HUDEP-2 (cell line): ENCODE measurements around the gene MYO16.
"Not testable (repeated sequence)": the region's sequence is repeated elsewhere in the genome, so short reads cannot be mapped to it uniquely, and the experiment has no call there.

ENCODE experiments used
- DNase-seq, 76 experiments: peaks; one replicate each; lab custom pipeline; 2025; ENCODE audit not compliant: unreplicated experiment in 76 of 76; lab: John Stamatoyannopoulos, UW

The MYO16 gene

DNA sequence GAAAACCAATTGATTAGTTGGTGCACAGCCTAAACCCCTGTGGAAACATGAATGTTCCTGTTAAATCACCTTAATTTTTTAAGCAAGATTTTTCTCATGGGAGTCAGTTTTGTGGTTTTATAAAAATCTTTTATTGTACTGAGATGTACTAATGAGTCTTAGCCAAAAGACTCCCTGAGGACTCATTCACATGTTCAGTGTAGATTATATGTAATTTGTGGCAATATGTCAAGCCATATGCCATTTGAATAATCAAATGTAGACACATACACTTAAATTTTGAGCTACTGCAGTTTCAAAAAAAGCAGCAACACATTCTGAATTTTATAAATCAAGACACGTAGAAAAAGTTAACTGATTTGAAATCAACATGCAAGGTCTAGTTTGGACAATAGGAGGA lies 395.2 kb downstream of the MYO16 start:
- DNase-seq: no peak

DNA sequence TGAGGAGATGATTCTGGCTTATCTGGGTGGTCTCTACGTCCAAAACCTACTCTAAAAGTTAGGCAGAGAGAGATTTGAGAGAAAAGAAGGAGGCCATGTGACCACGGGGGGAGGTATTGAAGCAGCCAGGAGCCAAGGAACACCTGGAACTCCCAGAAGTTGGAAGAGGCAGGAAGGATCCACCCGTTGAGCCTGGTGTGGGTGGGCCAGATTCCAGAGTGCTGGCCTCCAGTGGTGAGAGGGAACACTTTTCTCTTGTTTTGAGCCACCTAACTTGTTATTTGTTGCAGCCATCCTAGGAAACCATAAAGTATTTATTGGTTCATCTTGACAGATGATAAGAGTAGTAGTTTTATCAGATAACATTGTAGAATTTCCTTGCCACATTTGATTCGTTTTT lies 396.9 kb downstream of the MYO16 start:
- DNase-seq: no peak

DNA sequence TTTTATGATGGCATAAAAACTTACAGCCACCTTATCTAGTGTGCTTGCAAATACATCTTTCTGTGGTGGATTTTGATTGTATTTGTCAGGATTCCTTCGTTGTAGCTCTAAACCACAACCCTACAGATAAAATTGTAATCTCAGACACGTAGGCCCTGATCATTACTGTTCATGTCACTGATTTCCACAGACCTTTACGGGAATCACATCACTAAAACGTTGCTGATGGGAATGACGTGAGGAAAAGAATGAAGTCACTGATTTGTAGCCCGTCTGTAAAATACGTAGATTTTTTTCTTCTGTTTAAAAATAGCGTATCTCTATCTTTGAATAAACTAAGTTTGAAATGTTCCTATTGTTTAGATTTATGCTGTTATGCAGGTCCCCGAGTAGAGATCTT lies 399.2 kb downstream of the MYO16 start:
- no peak for DNase-seq

DNA sequence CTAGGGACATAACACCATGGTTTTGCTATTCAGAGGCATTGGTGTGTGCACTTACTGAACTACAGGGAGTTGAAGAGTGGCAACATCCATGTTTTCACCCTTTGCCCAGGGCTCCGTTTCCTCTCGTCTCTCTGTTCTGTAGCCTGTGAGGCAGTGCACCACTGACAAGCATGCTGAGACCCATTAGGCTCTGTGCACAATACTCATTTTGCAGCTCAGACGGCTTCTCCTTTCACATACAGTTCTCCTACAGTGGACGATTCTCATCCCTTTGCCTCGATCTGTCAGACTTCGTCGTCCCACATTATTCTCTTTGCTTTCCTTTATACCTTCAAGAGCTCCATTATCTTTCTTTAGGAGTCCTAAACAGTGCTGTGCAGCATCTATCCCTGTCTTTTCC lies 403.7 kb downstream of the MYO16 start:
- DNase-seq: no peak

DNA sequence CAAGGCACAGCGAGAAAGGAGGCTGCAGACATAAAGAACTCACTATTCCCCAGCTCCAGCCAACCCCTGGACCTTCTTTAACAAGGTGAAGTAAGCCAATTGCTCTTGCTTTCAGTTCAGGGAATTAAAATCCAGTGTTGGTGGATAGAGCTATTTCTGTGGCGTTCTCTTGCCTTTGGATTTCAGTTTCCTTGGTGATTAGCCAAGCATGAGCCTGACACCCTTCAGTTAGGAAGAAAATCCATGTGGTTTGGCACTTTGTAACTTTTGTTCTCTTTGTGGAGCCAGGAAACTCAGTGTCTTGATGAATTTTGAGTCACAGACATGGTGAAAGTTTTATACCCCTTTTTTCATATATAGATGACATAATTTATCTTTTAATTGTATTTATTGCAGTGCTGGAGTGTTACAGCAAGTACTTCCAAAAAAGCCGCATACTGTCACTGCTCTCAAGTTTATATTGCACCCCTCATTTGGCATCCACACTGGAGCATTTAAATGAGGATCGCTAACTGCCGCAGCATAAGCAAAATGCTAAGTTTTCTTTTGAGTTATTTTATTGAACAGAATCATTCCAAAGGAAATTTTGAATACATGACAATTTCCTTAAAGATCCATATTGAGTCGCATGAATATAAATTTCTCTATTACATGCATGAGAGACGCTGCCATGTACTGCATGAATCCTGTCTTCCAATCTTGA lies 406.8 kb downstream of the MYO16 start:
- DNase-seq: no peak

DNA sequence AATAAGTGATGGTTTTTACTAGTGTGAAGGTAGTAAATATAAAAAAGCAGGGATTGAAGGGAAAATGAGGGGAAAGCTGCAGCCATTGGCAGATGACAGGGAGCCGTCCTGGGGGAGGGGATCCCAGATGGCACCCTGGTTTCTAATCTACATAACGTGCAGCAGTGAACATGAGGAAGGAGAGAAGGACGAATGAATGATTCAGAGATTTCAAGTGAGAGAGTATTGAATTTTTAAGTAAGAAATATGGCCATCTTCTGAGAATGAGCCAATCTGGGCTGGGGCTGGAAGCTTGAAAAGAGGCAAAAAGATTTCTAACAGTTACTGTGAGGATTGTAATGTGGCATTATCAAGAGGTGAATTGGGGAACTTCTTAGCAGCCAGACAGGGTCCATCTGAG lies 414.2 kb downstream of the MYO16 start:
- DNase-seq: no peak

DNA sequence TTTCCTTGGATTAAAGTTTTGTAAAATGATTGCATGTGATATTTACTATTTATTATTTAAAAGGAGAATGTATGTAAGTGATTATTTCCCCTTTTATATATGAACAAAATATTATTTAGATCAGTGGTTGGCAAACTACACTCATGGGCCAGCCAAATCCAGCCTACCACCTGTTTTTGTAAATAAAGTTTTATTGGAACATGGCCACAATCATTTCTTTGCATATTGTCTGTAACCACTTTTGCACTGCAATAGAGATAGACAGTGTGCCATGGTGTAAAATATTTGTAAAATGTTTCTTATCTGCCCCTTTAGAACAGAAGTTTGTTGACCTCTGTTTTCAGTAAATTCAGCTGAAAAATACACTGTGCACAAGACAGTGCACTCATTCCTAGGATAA lies 426.4 kb downstream of the MYO16 start:
- DNase-seq: no peak

DNA sequence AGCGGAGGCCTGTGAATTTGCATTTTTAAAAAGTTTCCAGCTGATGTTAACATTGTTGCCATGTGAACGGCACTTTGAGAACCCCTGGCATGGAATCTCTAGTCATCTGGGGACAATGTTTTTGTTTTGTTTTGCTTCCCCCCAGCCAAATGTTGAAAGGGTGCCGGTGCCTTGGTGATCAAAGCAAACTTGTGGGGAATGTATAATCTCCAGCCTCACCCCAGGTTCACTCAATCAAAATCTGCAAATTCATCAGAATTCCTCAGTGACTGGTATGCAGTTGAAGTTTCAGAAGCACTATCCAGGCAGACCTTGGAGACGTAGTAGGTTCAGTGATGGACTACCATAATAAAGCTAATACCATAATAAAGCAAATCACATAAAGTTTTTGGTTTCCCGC lies 428.7 kb downstream of the MYO16 start:
- DNase-seq: no peak

DNA sequence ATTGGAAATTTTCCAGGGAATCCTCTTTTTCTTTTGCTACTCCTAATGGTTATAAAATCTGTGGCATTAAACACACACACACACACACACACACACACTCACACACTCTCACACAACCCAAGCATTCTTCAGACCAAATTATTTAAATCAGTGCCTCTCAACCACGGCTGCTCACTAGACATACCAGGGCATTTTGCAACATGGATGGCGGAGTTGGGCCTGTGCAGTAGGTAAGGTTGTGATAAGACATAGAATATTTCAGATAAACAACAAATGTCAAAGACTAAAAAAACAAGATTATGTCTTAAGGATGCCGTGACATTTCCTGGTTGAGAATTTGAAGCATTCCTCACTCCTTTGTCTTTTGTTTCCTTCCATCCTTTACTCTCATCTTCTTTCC lies 443.1 kb downstream of the MYO16 start:
- DNase-seq: no peak

DNA sequence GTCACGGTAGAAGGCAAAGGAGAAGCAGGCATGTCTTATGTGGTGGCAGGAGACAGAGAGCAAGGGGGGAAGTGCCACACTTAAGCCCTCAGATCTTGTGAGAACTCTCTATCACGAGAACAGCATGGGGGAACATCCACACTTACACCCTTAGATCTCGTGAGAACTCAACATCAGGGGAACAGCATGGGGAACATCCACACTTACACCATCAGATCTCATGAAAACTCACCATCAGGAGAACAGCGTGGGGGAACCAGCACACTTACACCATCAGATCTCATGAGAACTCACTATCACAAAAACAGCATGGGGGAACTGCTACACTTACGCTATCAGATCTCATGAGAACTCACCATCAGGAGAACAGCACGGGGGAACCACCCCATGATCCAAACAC lies 445.0 kb downstream of the MYO16 start:
- no peak for DNase-seq

DNA sequence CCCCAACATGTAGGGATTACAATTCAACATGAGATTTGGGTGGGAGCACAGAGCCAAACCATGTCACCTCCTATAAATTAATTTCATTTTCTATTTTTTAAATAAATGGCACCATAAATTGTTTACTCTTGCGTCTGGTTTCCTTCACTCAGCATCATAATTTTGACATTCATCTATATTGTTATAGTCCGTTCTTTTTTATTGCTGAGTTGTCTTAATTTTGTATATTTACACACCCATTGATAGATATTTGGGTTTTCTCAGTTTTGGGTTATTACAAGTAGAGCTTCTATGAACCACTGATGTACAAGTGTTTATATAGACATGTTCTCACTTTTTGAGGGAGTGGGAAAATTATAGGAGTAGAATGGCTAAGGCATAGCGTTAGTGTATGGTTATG lies 445.4 kb downstream of the MYO16 start:
- no peak for DNase-seq

DNA sequence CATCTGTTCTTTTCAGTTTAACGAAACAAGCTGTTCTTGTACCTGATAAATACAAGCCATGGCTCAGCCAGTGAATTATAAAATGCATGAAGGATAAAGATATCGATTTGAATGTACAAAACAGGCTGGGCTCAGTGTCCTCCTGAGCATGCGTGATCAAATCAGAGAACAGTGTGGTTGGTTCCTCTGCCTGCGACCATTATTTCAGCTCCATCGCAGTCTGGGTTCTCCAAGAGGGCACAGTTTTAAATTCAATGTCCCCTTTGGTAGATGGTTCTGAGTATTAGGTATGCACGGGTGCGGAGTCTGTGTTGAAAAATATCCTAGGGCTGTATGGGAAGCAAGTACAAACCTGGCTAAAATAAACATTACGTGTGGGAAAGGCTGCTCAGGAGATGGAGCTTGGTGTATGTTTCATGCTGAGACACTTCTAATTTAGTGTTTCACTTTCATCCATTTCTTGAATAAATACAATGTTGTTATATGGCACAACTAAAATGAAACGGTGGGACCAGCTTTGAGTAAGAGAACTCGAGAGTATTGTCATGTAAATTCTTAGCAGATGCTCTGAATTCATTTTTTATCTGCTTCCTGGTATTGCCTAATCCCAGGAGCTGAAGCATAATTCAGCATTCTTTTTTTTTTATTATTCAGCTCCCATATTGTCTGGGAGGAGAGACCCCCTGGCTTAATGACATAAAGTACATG lies 458.7 kb downstream of the MYO16 start:
- DNase-seq: no peak

DNA sequence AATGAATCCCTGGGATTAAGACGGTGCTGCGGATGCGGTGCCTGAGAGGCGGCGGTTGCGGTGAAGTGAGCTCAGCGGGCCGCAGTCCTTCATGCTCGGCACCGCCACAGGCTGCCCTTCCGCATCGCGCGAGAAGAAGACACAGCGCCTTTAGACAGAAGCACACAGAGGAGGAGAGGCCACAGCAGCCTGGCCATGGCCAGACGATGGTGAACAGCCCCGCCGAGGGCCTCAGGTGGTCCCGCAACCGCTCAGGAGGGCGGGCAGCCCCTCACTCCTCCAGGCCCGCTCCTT lies 459.2 kb downstream of the MYO16 start:
- no peak for DNase-seq

DNA sequence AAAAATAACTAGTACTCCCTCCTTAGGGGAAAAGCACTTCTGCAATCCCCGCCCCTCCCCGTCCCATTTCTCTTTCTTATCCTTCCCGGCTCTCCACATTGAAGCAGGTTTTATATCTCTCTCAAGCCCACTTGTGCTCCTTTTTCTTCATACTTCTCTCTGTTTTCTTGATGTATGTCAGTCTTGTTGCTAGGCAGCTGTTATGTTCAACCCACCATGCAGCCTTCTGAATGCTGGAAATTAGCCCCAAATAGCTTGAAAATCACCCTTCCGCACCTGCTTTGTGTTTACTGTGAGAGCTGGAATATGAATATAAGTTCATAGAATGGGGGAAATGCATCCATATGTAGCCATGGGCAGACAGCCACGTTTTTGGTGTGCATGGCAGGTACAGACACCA lies 461.4 kb downstream of the MYO16 start:
- DNase-seq: no peak

DNA sequence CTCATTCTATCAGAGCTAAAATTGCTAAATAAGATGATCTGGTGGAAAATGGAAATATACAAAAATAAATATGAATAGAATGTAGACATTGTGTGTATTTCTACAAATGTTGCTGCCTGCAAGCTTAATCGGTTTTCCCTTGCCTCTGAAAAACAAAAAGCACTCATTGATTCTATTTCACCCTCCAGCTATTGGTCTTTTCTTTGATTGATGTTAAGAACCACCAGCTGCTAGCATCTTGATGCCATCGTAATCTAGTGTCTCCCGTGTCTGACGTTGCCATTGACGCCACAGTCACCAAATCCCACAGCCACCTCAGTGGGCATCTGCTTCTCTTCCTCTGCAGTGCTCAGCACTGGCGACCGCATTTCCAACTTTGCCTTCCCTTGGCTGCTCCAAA lies 461.8 kb downstream of the MYO16 start:
- DNase-seq: no peak

DNA sequence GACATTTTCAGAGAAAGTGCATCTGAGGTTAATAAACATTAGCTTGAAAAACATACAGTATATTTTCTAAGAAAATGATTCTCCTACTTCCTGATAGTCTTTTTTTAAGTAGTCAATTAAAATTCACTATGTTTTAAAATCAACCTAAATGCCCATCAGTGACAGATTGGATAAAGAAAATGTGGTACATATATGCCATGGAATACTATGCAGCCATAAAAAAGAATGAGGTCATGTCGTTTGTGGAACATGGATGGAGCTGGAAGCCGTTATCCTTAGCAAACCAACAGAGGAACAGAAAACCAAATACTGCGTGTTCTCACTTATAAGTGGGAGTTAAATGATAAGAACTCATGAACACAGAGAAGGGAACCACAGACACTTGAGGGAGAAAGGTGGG lies 462.8 kb downstream of the MYO16 start:
- DNase-seq: not testable (repeated sequence)

DNA sequence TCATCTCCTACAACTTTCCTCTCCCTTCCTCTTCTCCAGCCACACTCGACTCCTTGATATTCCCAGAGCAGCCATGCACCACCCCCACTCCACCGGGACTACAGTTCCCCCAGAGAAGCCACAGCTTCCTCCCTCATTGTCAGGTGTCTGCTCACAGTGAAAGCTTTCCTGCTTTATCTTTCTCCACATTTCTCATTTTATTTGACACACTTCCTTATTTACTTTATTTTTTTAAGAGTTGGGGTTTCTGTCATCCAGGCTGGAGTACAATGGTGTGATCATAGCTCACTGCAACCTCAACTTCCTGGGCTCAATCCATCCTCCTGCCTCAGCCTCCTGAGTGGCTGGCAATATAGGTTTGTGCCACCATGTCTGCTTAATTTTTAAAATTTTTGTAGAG lies 464.6 kb downstream of the MYO16 start:
- no peak for DNase-seq

DNA sequence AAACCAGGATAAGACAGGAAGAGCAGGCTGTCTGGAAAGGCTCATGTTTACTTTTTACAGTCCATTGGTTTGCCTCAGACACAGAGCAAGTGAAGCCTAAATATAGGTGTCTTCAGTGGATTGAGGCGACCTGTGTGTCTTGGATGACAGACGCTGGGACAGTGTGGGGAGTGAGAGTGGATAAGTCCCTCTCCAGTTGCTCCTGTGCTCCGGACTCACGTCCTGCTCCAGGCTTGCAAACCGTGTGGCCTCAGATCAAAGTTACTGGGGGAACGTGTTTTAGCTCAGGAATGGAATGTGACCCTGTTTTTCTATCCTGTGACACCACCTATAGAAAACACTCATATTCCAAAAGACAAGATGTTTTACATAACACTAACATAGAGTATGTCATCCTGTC lies 465.7 kb downstream of the MYO16 start:
- DNase-seq: no peak

DNA sequence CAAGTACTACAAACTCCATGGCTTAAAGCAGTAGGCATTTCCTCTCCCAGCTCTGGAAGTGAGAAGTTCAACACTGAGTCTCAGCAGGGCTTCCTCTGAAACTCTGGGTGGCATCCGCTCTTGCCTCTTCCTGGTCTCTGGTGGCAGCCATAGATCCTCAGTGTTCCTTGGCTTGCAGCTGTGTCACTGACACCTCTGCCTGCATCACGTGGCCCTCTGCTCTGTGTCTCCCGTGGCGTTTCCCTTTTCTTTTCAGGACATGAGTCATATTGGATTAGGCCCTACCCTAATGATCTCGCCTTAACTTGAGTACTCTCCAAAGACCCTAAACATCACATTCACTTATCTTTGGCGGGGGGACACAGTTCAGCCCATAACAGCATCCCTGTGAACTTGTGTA lies 466.7 kb downstream of the MYO16 start:
- DNase-seq: no peak

DNA sequence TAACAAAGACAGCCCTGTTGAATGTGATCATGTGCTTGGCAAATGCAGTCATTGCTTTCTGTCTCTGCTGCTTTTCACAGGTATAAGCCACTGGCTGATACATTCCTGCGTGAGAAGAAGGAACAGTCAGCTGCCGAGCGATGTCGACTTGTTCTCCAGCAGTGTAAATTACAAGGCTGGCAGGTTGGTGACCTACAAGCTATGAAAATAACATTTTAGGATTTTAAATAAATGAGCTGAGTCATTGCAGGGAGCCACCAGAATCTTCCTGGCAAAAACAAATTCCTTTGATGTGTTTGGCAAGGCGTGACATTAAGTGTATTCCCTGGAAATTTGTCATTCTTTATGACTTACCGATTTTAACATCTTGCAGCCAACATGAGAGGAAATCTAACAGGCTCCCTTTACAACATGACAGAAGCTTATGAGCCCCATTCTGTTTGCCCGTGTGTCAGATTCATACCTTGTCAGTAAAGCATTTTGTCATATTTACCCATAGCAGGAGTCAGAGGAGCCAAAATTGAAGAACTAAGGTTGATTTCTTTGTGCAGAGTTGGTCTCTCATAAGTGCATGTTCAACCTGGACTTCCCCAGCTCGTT lies 471.4 kb downstream of the MYO16 start:
- DNase-seq: no peak

DNA sequence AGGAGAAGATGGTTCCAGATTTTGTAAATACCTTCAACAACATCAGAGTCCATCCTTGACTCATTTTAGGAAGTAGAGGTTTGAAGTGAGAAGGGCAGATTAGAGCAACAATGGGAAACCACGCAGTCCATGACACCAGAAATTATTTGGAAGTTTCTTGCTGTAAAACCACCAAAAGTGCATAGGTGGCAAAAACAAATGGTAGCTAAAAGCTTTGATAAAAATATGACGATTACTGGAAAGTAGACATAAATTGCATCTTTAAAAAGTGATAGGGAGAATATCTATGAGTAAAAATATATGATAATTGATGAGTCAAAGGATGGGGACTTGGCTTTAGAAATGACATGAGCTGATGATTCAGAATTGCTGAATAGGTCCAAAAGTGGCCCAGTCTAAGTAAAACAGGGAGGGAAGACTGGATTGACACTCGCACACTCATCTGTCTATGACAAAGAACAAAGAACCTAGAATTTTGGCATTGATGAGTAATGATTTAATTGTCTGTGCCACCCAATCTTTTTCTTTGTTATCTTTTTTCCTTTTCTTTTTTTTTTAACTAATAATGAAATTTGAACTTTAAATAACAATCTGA lies 472.2 kb downstream of the MYO16 start:
- no peak for DNase-seq

DNA sequence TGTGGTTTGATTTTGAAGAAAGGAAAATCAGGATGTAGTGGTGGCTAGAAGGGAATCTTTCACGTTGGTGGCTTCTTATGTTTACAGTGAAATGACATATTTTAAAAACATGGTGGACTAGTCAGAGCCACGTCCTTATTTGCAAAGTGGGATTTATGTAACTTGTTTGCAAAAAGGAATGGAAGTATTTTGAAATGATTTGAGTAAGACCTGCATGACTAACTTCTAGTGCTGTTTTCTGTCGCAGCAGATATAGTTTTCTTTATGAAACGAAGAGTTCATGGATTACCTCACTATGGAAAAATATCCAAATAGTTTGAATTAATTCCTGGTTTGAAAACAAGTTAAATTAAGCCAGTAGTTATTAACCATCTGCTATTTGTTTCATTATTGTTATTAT lies 476.5 kb downstream of the MYO16 start:
- no peak for DNase-seq
